HG02588 (cell line): ENCODE data around the gene COX7A2L.
"Not testable (repeated sequence)": the region's sequence is repeated elsewhere in the genome, so short reads cannot be mapped to it uniquely, and the experiment has no call there.

Experiments used
- ATAC-seq: cut with Tn5 transposase; IDR thresholded peaks from one replicate; pipeline ENCODE4 v1.9.1; 2021; ENCODE audit warnings: mild to moderate bottlenecking, moderate library complexity; ENCODE audit not compliant: unreplicated experiment

Gene COX7A2L

GRCh38 chr2:42340045-42340937 lies 20.7 kb downstream of the COX7A2L start:
- ATAC-seq = no peak

- no peak for ATAC-seq
Measured at GRCh38 chr2:42339191-42339912, 21.7 kb downstream of the COX7A2L start.

GRCh38 chr2:42338567-42339190 lies 22.3 kb downstream of the COX7A2L start:
- ATAC-seq = no peak

GRCh38 chr2:42337846-42338566 lies 23.0 kb downstream of the COX7A2L start:
- no peak for ATAC-seq

GRCh38 chr2:42337356-42337820 lies 23.6 kb downstream of the COX7A2L start:
- ATAC-seq = no peak

- no peak for ATAC-seq
Measured at GRCh38 chr2:42336361-42336965, 24.6 kb downstream of the COX7A2L start.

- ATAC-seq = no peak
Measured at GRCh38 chr2:42335514-42336104, 25.4 kb downstream of the COX7A2L start.

GRCh38 chr2:42334865-42335264 lies 26.2 kb downstream of the COX7A2L start:
- not testable (repeated sequence) for ATAC-seq

- ATAC-seq = no peak
Measured at GRCh38 chr2:42334220-42334619, 26.8 kb downstream of the COX7A2L start.

- no peak for ATAC-seq
Measured at GRCh38 chr2:42333579-42333978, 27.4 kb downstream of the COX7A2L start.

- ATAC-seq = no peak
Measured at GRCh38 chr2:42332575-42332974, 28.4 kb downstream of the COX7A2L start.

- no peak for ATAC-seq
Measured at GRCh38 chr2:42331569-42332284, 29.3 kb downstream of the COX7A2L start.

GRCh38 chr2:42329736-42330135 lies 31.3 kb downstream of the COX7A2L start:
- no peak for ATAC-seq

GRCh38 chr2:42328923-42329322 lies 32.1 kb downstream of the COX7A2L start:
- ATAC-seq = no peak

GRCh38 chr2:42328148-42328833 lies 32.7 kb downstream of the COX7A2L start:
- ATAC-seq = no peak

- ATAC-seq = no peak
Measured at GRCh38 chr2:42327125-42327524, 33.9 kb downstream of the COX7A2L start.

GRCh38 chr2:42325609-42326008 lies 35.4 kb downstream of the COX7A2L start:
- ATAC-seq = no peak

- ATAC-seq = no peak
Measured at GRCh38 chr2:42324949-42325348, 36.1 kb downstream of the COX7A2L start.

GRCh38 chr2:42324244-42324643 lies 36.8 kb downstream of the COX7A2L start:
- ATAC-seq = no peak
